Left ventricle myocardium inferior (tissue), 1 donor: ENCODE results near the gene KMT2A. TPM values are rescaled to one million over a fixed set of nuclear protein-coding genes. Genes with fewer than 3 reads are reported as not detected.

ENCODE experiments used
- DNase-seq: peaks from one replicate; pipeline ENCODE4 v3.0.0-alpha.2; 2020
- H3K27ac ChIP-seq: fragments of 200-600 bp; replicated peaks from 2 replicates; pipeline ENCODE4 v1.8.0; 2021
- H3K27me3 ChIP-seq: fragments of 200-600 bp; 2 replicates; pipeline ENCODE4 v1.8.0; 2021; ENCODE audit warnings: low read depth
- H3K36me3 ChIP-seq: fragments of 200-600 bp; 2 replicates; pipeline ENCODE4 v1.8.0; 2021
- H3K4me1 ChIP-seq: fragments of 200-600 bp; 2 replicates; pipeline ENCODE4 v1.8.0; 2021
- H3K4me3 ChIP-seq: fragments of 200-600 bp; 2 replicates; pipeline ENCODE4 v1.8.0; 2021; ENCODE audit warnings: mild to moderate bottlenecking, moderate library complexity
- H3K9me3 ChIP-seq: fragments of 200-600 bp; replicated peaks from 2 replicates; pipeline ENCODE4 v1.8.0; 2021
- CTCF ChIP-seq: fragments of 200-600 bp; IDR thresholded peaks from 2 replicates; pipeline ENCODE4 v1.8.0; 2021; ENCODE audit warnings: antibody characterized with exemption, mild to moderate bottlenecking, borderline replicate concordance
- intact Hi-C: fragments of 100-400 bp; cut with micrococcal nuclease; formaldehyde crosslinking; loops from one replicate; pipeline ENCODE4 v1.11.0; 2022
- total RNA-seq: library from RNA; stranded (reverse); fragmentation: NEBNext Ultra II Directional; extraction: Animal tissue kit (Norgen Biotek cat#: 25700); gene quantifications from one replicate; pipeline ENCODE4 v1.2.1, GENCODE V29; 2021
- donor health status: DM: no; HTN: yes; CAD: no; lungs with severe emphysema.

The KMT2A gene
- total RNA-seq, 1 donor from 2014 or later: 21.0 TPM

DNA sequence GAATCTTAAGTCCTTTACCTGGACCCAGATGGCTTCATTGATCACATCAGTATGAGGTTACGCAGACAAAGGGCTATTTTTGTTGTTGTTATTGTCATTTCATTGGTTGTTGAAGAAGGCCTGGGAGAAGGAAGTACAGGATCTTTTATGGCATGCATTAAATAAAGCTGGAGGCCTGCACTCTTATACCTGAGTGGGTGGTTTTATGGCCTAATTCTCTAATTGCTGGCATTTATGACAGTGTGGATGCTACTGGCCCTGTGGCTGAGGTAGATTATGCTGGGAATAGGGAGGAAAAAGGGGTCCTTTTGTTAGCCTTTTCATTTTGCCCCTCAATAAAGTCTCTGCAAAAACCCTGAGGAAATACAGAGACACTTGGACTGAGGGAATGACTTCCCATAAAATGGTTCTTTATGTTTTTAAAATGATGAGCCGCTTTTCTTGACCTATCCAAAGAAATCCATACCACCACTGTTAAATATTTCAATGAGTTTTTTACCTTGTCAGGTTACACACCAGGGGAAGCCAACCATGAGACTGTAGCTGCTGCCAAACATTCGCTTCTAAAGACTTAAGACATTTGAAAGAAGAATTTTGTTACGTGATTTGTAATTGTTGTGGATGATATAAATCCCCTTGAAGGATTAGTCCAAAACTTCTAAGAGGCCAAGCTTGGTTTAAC, 6.8 kb downstream of the KMT2A start:
- Histone ChIP-seq H3K9me3 (no peaks in the 10 kb centered on the region), H3K27ac (no peak overlapping the region), H3K4me1 (peaks cover 84% of the 10 kb centered on the region), H3K27me3 (no peaks in the 10 kb centered on the region), H3K4me3 (no peak overlapping the region), H3K36me3 (no peaks in the 10 kb centered on the region)
- DNase-seq: no peak
- intact Hi-C loops: no loop called here
- TF ChIP-seq CTCF: no peak

DNA sequence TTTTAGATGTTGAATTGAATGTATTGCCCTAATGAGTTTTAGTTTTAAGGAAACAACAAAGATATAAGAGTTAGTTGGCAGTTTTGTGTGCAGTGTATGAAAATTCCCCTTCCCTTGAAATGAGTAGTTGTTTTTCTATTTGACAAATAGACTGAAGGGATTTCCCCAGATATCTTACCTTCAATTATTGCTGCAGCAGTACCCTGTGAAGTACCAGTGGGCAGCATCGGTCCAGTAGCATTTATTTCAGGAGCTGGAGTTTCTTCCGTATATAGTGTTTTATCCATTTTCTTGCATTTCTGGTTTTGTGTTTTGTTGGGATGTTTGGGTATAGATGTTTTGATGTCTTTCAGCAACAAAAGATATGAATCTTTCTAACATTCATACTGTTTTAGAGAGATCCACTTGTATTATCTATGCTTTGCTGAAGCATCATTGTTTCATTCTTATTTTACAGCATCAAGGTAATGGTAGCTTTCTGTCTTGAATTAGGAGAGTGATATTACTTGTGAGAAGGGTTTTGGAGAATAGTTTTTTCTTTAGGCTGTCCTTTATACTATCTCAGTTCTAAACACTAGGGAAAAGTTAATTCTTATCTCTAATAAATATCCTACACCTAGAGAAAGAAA, 7.4 kb downstream of the KMT2A start:
- intact Hi-C loops: no loop called here
- no peaks in the 10 kb centered on the region for H3K9me3 ChIP-seq
- no peak overlapping the region for H3K4me3 ChIP-seq
- no peaks in the 10 kb centered on the region for H3K36me3 ChIP-seq
- no peaks in the 10 kb centered on the region for H3K27me3 ChIP-seq
- H3K27ac ChIP-seq: no peak overlapping the region
- no peak for TF ChIP-seq CTCF
- H3K4me1 ChIP-seq: peaks cover 83% of the 10 kb centered on the region
- DNase-seq: no peak

DNA sequence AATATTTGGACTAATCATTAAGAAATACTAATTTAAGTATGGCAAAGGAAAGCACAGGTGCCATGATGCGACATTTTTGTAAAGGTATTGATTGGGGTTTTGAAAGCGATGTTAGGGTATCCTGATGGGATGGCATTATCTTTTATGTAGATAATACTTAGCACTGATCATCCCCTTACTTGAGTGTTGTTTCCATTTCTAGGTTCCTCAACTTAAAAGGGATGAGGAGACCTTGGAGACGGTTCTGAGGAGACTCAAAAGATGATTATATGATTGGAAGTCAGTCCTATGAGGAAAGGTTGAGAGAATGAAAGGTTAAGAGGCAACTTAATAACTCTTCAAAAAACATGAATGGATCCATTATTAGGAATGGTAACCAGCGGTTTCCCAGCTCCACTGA, 11.1 kb downstream of the KMT2A start:
- no peaks in the 10 kb centered on the region for H3K27me3 ChIP-seq
- H3K4me3 ChIP-seq: no peak overlapping the region
- H3K4me1 ChIP-seq: peaks cover 51% of the 10 kb centered on the region
- DNase-seq: no peak
- H3K27ac ChIP-seq: no peak overlapping the region
- H3K36me3 ChIP-seq: no peaks in the 10 kb centered on the region
- TF ChIP-seq CTCF: no peak
- no peaks in the 10 kb centered on the region for H3K9me3 ChIP-seq
- intact Hi-C loops: no loop called here

DNA sequence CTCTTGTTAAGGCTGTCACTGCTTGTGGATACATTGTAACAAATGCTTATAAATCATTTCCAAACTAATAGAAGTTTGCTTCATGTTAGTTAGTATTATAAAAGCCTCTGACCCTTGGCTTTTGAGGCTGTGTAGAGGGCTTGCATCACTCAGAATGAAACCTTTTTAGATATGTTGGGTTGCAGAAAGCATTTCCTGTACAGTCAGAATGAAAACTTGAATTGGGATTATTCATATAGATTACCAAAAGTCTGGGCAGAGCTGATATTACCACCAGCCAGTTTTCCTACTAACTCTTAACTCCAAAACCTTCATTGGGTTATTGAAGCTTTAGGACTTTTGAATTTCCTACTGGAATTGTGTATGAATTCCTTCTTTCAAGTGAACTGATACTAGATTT, 12.0 kb downstream of the KMT2A start:
- no peak overlapping the region for H3K27ac ChIP-seq
- H3K4me3 ChIP-seq: no peak overlapping the region
- H3K9me3 ChIP-seq: no peaks in the 10 kb centered on the region
- TF ChIP-seq CTCF: no peak
- intact Hi-C loops: no loop called here
- H3K27me3 ChIP-seq: no peaks in the 10 kb centered on the region
- DNase-seq: no peak
- H3K4me1 ChIP-seq: peaks cover 43% of the 10 kb centered on the region
- no peaks in the 10 kb centered on the region for H3K36me3 ChIP-seq

GRCh38 chr11:118449316-118449918, 13.1 kb downstream of the KMT2A start:
- no peak overlapping the region for H3K4me3 ChIP-seq
- DNase-seq: no peak
- no peak overlapping the region for H3K27ac ChIP-seq
- H3K27me3 ChIP-seq: no peaks in the 10 kb centered on the region
- intact Hi-C loops: no loop called here
- TF ChIP-seq CTCF: no peak
- no peaks in the 10 kb centered on the region for H3K36me3 ChIP-seq
- peaks cover 36% of the 10 kb centered on the region for H3K4me1 ChIP-seq
- no peaks in the 10 kb centered on the region for H3K9me3 ChIP-seq
